Activated T-helper 17 cell treated with anti-CD3 and anti-CD28 coated beads, Interleukin-2, amount 50 U/mL, for 72 hours (primary cell): ENCODE results near the gene EEPD1. TPM values are rescaled to one million over a fixed set of nuclear protein-coding genes. Genes with fewer than 3 reads are reported as not detected.
A peak's percentile ranks its signal among the peaks of the same experiment; 100 is the strongest.

Source experiments
- ATAC-seq: fragments of 150-1000 bp; cut with Tn5 transposase; replicated peaks from 2 replicates; pipeline ENCODE4 v1.10.0; 2021; ENCODE audit warnings: mild to moderate bottlenecking, moderate library complexity
- H3K27ac Mint-ChIP-seq: one replicate; pipeline ENCODE4 v1.8.0; 2022; ENCODE audit warnings: mixed read lengths
- H3K27me3 Mint-ChIP-seq: one replicate; pipeline ENCODE4 v1.8.0; 2022; ENCODE audit warnings: mixed read lengths
- H3K36me3 Mint-ChIP-seq: one replicate; pipeline ENCODE4 v1.8.0; 2022; ENCODE audit warnings: low read depth, mild to moderate bottlenecking, mixed read lengths
- H3K4me1 Mint-ChIP-seq: one replicate; pipeline ENCODE4 v1.8.0; 2022; ENCODE audit warnings: mixed read lengths
- H3K4me3 Mint-ChIP-seq: one replicate; pipeline ENCODE4 v1.8.0; 2022; ENCODE audit warnings: mild to moderate bottlenecking, mixed read lengths
- H3K9me3 Mint-ChIP-seq: one replicate; pipeline ENCODE4 v1.8.0; 2022; ENCODE audit warnings: mixed read lengths
- total RNA-seq, 2 donors: library from RNA; stranded (reverse); gene quantifications; one replicate each; pipeline ENCODE4 v1.2.3, GENCODE V29; 2022

Gene EEPD1
- total RNA-seq, 2 donors from 2014 or later = 0.95 to 5.1 TPM

GRCh38 chr7:36273836-36274235 lies 120.8 kb downstream of the EEPD1 start:
- Mint-ChIP-seq H3K27me3 (no peaks in the 10 kb centered on the region), H3K36me3 (no peaks in the 10 kb centered on the region), H3K27ac (no peak overlapping the region), H3K4me3 (no peak overlapping the region), H3K9me3 (no peaks in the 10 kb centered on the region), H3K4me1 (no peaks in the 10 kb centered on the region)
- no peak for ATAC-seq

- Mint-ChIP-seq H3K4me1 (peaks cover 12% of the 10 kb centered on the region), H3K9me3 (no peaks in the 10 kb centered on the region), H3K27me3 (no peaks in the 10 kb centered on the region), H3K36me3 (no peaks in the 10 kb centered on the region), H3K4me3 (no peak overlapping the region), H3K27ac (no peak overlapping the region)
- ATAC-seq = no peak
Measured at GRCh38 chr7:36275735-36276284, 122.8 kb downstream of the EEPD1 start.

GRCh38 chr7:36276428-36277248 lies 123.6 kb downstream of the EEPD1 start:
- no peaks in the 10 kb centered on the region for H3K27me3 Mint-ChIP-seq
- H3K36me3 Mint-ChIP-seq = no peaks in the 10 kb centered on the region
- no peak overlapping the region for H3K4me3 Mint-ChIP-seq
- no peak overlapping the region for H3K27ac Mint-ChIP-seq
- ATAC-seq = no peak
- no peaks in the 10 kb centered on the region for H3K9me3 Mint-ChIP-seq
- H3K4me1 Mint-ChIP-seq = peaks cover 12% of the 10 kb centered on the region

GRCh38 chr7:36277249-36277542 lies 124.1 kb downstream of the EEPD1 start:
- ATAC-seq = no peak
- no peak overlapping the region for H3K27ac Mint-ChIP-seq
- H3K4me3 Mint-ChIP-seq = no peak overlapping the region
- no peaks in the 10 kb centered on the region for H3K9me3 Mint-ChIP-seq
- no peaks in the 10 kb centered on the region for H3K36me3 Mint-ChIP-seq
- no peaks in the 10 kb centered on the region for H3K27me3 Mint-ChIP-seq
- H3K4me1 Mint-ChIP-seq = peaks cover 12% of the 10 kb centered on the region

GRCh38 chr7:36278069-36278619 lies 125.1 kb downstream of the EEPD1 start:
- no peaks in the 10 kb centered on the region for H3K36me3 Mint-ChIP-seq
- ATAC-seq = no peak
- H3K27ac Mint-ChIP-seq = no peak overlapping the region
- no peaks in the 10 kb centered on the region for H3K9me3 Mint-ChIP-seq
- H3K27me3 Mint-ChIP-seq = no peaks in the 10 kb centered on the region
- H3K4me3 Mint-ChIP-seq = no peak overlapping the region
- H3K4me1 Mint-ChIP-seq = peaks cover 15% of the 10 kb centered on the region

- Mint-ChIP-seq H3K9me3 (no peaks in the 10 kb centered on the region), H3K4me3 (no peak overlapping the region), H3K36me3 (no peaks in the 10 kb centered on the region), H3K27ac (peak overlapping the region; percentile 54), H3K4me1 (peaks cover 18% of the 10 kb centered on the region), H3K27me3 (no peaks in the 10 kb centered on the region)
- no peak for ATAC-seq
Measured at GRCh38 chr7:36278620-36279172, 125.6 kb downstream of the EEPD1 start.

GRCh38 chr7:36279200-36279925 lies 126.3 kb downstream of the EEPD1 start:
- Mint-ChIP-seq H3K4me3 (peak overlapping the region; percentile 7), H3K4me1 (peaks cover 21% of the 10 kb centered on the region), H3K36me3 (no peaks in the 10 kb centered on the region), H3K27ac (peak overlapping the region; percentile 54), H3K27me3 (no peaks in the 10 kb centered on the region), H3K9me3 (no peaks in the 10 kb centered on the region)
- peak; percentile 49 for ATAC-seq

- no peak overlapping the region for H3K27ac Mint-ChIP-seq
- no peaks in the 10 kb centered on the region for H3K9me3 Mint-ChIP-seq
- no peak overlapping the region for H3K4me3 Mint-ChIP-seq
- no peaks in the 10 kb centered on the region for H3K36me3 Mint-ChIP-seq
- no peaks in the 10 kb centered on the region for H3K27me3 Mint-ChIP-seq
- H3K4me1 Mint-ChIP-seq = peaks cover 21% of the 10 kb centered on the region
- ATAC-seq = no peak
Measured at GRCh38 chr7:36279926-36280315, 126.9 kb downstream of the EEPD1 start.

- Mint-ChIP-seq H3K36me3 (no peaks in the 10 kb centered on the region), H3K27me3 (no peaks in the 10 kb centered on the region), H3K9me3 (no peaks in the 10 kb centered on the region), H3K4me1 (peaks cover 22% of the 10 kb centered on the region), H3K27ac (no peak overlapping the region), H3K4me3 (peak overlapping the region; percentile 1)
- peak; percentile 84 for ATAC-seq
Measured at GRCh38 chr7:36280840-36281812, 128.1 kb downstream of the EEPD1 start.

GRCh38 chr7:36281945-36282717 lies 129.1 kb downstream of the EEPD1 start:
- ATAC-seq = no peak

GRCh38 chr7:36283181-36283580 lies 130.1 kb downstream of the EEPD1 start:
- H3K4me1 Mint-ChIP-seq = peaks cover 40% of the 10 kb centered on the region
- H3K36me3 Mint-ChIP-seq = no peaks in the 10 kb centered on the region
- H3K27ac Mint-ChIP-seq = peak overlapping the region; percentile 56
- no peaks in the 10 kb centered on the region for H3K9me3 Mint-ChIP-seq
- no peak for ATAC-seq
- H3K4me3 Mint-ChIP-seq = no peak overlapping the region
- H3K27me3 Mint-ChIP-seq = no peaks in the 10 kb centered on the region

More at GRCh38 chr7:36281945-36282717, 129.1 kb downstream of the EEPD1 start:
- no peaks in the 10 kb centered on the region for H3K36me3 Mint-ChIP-seq
- peaks cover 29% of the 10 kb centered on the region for H3K4me1 Mint-ChIP-seq
- no peak overlapping the region for H3K4me3 Mint-ChIP-seq
- H3K9me3 Mint-ChIP-seq = no peaks in the 10 kb centered on the region
- H3K27me3 Mint-ChIP-seq = no peaks in the 10 kb centered on the region
- no peak overlapping the region for H3K27ac Mint-ChIP-seq

- Mint-ChIP-seq H3K9me3 (no peaks in the 10 kb centered on the region), H3K4me1 (peaks cover 43% of the 10 kb centered on the region), H3K4me3 (no peak overlapping the region), H3K36me3 (no peaks in the 10 kb centered on the region), H3K27ac (no peak overlapping the region), H3K27me3 (no peaks in the 10 kb centered on the region)
- peak; percentile 17 for ATAC-seq
Measured at GRCh38 chr7:36283711-36284130, 130.7 kb downstream of the EEPD1 start.

- Mint-ChIP-seq H3K9me3 (no peaks in the 10 kb centered on the region), H3K4me3 (peak overlapping the region; percentile 16), H3K27ac (peak overlapping the region; percentile 59), H3K27me3 (no peaks in the 10 kb centered on the region), H3K4me1 (peaks cover 44% of the 10 kb centered on the region), H3K36me3 (no peaks in the 10 kb centered on the region)
- ATAC-seq = no peak
Measured at GRCh38 chr7:36284456-36285090, 131.5 kb downstream of the EEPD1 start.
